ENCODE measurements around the gene CEBPZ. TPM values are rescaled to one million over a fixed set of nuclear protein-coding genes. Genes with fewer than 3 reads are reported as not detected.
A peak's percentile ranks its signal among the peaks of the same experiment; 100 is the strongest.

The CEBPZ gene
- total RNA-seq, 1 experiment from 2014 or later, result 146 TPM

- no peak for TF ChIP-seq E2F5 (CRISPR knock-in tag; IDR thresholded peaks at IDR 0.05)
- no peak for TF ChIP-seq ZNF219 (CRISPR knock-in tag; IDR thresholded peaks at IDR 0.05; ENCODE audit: borderline replicate concordance)
- TF ChIP-seq MAX (CRISPR knock-in tag; IDR thresholded peaks at IDR 0.05), result peak; percentile 90
- no peak for TF ChIP-seq CREB1 (CRISPR knock-in tag; IDR thresholded peaks at IDR 0.05)
- no peak; the same call in 1 of the 2 replicates for TF ChIP-seq RELA (CRISPR knock-in tag; IDR thresholded peaks at IDR 0.05; ENCODE audit: borderline replicate concordance)
- TF ChIP-seq FOXP4 (CRISPR knock-in tag; IDR thresholded peaks at IDR 0.05), result 0 out of 2 replicates have a peak, but pooled peaks have one; percentile 18
- TF ChIP-seq CDX4 (CRISPR knock-in tag; IDR thresholded peaks at IDR 0.05; ENCODE audit: borderline replicate concordance), result no peak
- TF ChIP-seq NR1H2 (CRISPR knock-in tag; IDR thresholded peaks at IDR 0.05), result no peak
- TF ChIP-seq TEAD1 (CRISPR knock-in tag; IDR thresholded peaks at IDR 0.05), result peak; percentile 89
- TF ChIP-seq ZNF317 (CRISPR knock-in tag; IDR thresholded peaks at IDR 0.05; ENCODE audit: borderline replicate concordance, low read depth), result 0 out of 2 replicates have a peak, but pooled peaks have one; percentile 12
- TF ChIP-seq AFF4 (CRISPR knock-in tag; IDR thresholded peaks at IDR 0.05; ENCODE audit: borderline replicate concordance), result no peak
- peak; percentile 72; the same call in 1 of the 2 replicates for TF ChIP-seq ZNF232 (CRISPR knock-in tag; IDR thresholded peaks at IDR 0.05)
- TF ChIP-seq ZMAT4 (CRISPR knock-in tag; IDR thresholded peaks at IDR 0.05), result no peak
- no peak for TF ChIP-seq NFATC4 (CRISPR knock-in tag; IDR thresholded peaks at IDR 0.05)
- no peak; the same call in 1 of the 2 replicates for TF ChIP-seq NFYB (CRISPR knock-in tag; conservative IDR thresholded peaks at IDR 0.05; ENCODE audit: low read depth)
- TF ChIP-seq ZNF138 (CRISPR knock-in tag; conservative IDR thresholded peaks at IDR 0.05), result no peak
- peak; percentile 70; the same call in 1 of the 2 replicates for TF ChIP-seq FOXK1 (CRISPR knock-in tag; IDR thresholded peaks at IDR 0.05)
- no peak for TF ChIP-seq ZNF512 (CRISPR knock-in tag; IDR thresholded peaks at IDR 0.05; ENCODE audit: borderline replicate concordance)
- no peak for TF ChIP-seq ZNF671 (CRISPR knock-in tag; IDR thresholded peaks at IDR 0.05)
- TF ChIP-seq MXD4 (CRISPR knock-in tag; IDR thresholded peaks at IDR 0.05; ENCODE audit: borderline replicate concordance), result no peak
- no peak for TF ChIP-seq HMGA2 (CRISPR knock-in tag; IDR thresholded peaks at IDR 0.05)
- TF ChIP-seq PRRX2 (CRISPR knock-in tag; IDR thresholded peaks at IDR 0.05), result no peak
- no peak for TF ChIP-seq CBFB (CRISPR knock-in tag; IDR thresholded peaks at IDR 0.05; ENCODE audit: low read depth)
- no peak for TF ChIP-seq ZNF425 (CRISPR knock-in tag; conservative IDR thresholded peaks at IDR 0.05)
- peak; percentile 82 for TF ChIP-seq FOXP1 (CRISPR knock-in tag; IDR thresholded peaks at IDR 0.05; ENCODE audit: borderline replicate concordance)
- TF ChIP-seq MYBL2 (CRISPR knock-in tag; IDR thresholded peaks at IDR 0.05), result peak; percentile 78
- TF ChIP-seq TCF7 (CRISPR knock-in tag; IDR thresholded peaks at IDR 0.05; ENCODE audit: low read depth), result 0 out of 2 replicates have a peak, but pooled peaks have one; percentile 30
Measured at GRCh38 chr2:37231241-37232130, at the start of gene CEBPZ, which contains the start of gene NDUFAF7 (continued).
